OCI-LY3 (cell line): ENCODE results near the gene HEXIM1.
A peak's percentile ranks its signal among the peaks of the same experiment; 100 is the strongest.

ENCODE experiments used
- H2AFZ ChIP-seq: fragments of 200-600, 300-600 bp; shearing (Covaris generic); 2 replicates; pipeline ENCODE4 v1.6.0; 2014; ENCODE audit warnings: antibody characterized with exemption, low read depth, low read length
- H3K27ac ChIP-seq: fragments of 200-600, 300-600 bp; sonication (generic); 2 replicates; pipeline ENCODE4 v1.5.1; 2014; ENCODE audit warnings: mild to moderate bottlenecking, low read length, moderate library complexity, mixed read lengths
- H3K27me3 ChIP-seq: fragments of 200-600, 300-600 bp; sonication (generic); 2 replicates; pipeline ENCODE4 v1.6.1; 2014; ENCODE audit warnings: low read depth, low read length, mixed read lengths
- H3K36me3 ChIP-seq: fragments of 200-600, 300-600 bp; sonication (generic); replicated peaks from 2 replicates; pipeline ENCODE3; 2014; ENCODE audit warnings: low read depth, low read length, mixed read lengths
- H3K4me1 ChIP-seq: fragments of 300-600, 200-600 bp; sonication (generic); 2 replicates; pipeline ENCODE4 v1.6.1; 2014; ENCODE audit warnings: low read length, mixed read lengths
- H3K4me2 ChIP-seq: fragments of 200-600, 300-600 bp; sonication (generic); 2 replicates; pipeline ENCODE4 v1.6.1; 2014; ENCODE audit warnings: low read length, mixed read lengths
- H3K4me3 ChIP-seq: fragments of 300-600, 200-600 bp; sonication (generic); 2 replicates; pipeline ENCODE4 v1.5.1; 2014; ENCODE audit warnings: antibody characterized with exemption, mild to moderate bottlenecking, low read length, moderate library complexity
- H3K79me2 ChIP-seq: fragments of 300-600, 200-600 bp; shearing (Covaris generic); 2 replicates; pipeline ENCODE4 v1.6.1; 2014; ENCODE audit warnings: mild to moderate bottlenecking, low read length, mixed read lengths
- H3K9ac ChIP-seq: fragments of 300-600, 200-600 bp; shearing (Covaris generic); 2 replicates; pipeline ENCODE4 v1.6.0; 2014; ENCODE audit warnings: mild to moderate bottlenecking, low read length, moderate library complexity
- H3K9me3 ChIP-seq: fragments of 200-600, 300-600 bp; shearing (Covaris generic); 2 replicates; pipeline ENCODE4 v1.6.1; 2014; ENCODE audit warnings: low read length, mixed read lengths; ENCODE audit not compliant: insufficient read depth
- H4K20me1 ChIP-seq: fragments of 200-600, 300-600 bp; sonication (generic); 2 replicates; pipeline ENCODE4 v1.6.1; 2016; ENCODE audit warnings: low read length, mixed read lengths; ENCODE audit not compliant: insufficient read depth
- EZH2phosphoT487 ChIP-seq: fragments of 200-600 bp; shearing (Covaris generic); IDR thresholded peaks from 2 replicates; pipeline ENCODE4 v1.6.1; 2018; ENCODE audit warnings: antibody characterized with exemption, mixed run types, low read depth
- TF ChIP-seq, protein P1 (sequence below): fragments of 200-600, 300-600 bp; sonication (generic); IDR thresholded peaks from 2 replicates; pipeline ENCODE4 v1.5.1; 2014; ENCODE audit warnings: antibody characterized with exemption, low read length, low read depth

Gene HEXIM1

DNA sequence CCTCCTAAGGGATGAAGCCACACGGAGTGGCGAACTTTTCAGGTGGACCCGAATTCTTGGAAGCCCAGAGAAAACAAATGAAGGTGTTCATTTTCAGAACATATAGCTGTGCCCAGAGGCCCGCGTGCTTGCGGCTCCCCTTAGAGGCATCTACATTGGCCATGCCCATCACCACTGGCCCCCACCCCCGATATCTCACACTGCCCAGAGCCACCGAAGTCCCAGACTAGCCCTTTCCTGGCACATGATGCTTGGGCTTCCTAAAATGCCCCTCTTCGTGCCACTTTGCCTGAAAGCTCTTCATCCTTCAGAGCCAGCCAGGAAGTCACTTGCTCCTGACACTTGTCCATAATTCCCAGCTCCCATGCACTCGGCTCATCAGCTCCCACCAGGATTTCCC is 2.1 kb upstream of the HEXIM1 start:
- H3K4me1 ChIP-seq: peaks cover 14% of the 10 kb centered on the region
- peaks cover 25% of the 10 kb centered on the region for H3K79me2 ChIP-seq
- peaks cover 6% of the 10 kb centered on the region; the same call in 1 of the 2 replicates for H4K20me1 ChIP-seq
- H2AFZ ChIP-seq: no peak overlapping the region
- no peak for TF ChIP-seq EZH2phosphoT487
- TF ChIP-seq, protein P1, sequence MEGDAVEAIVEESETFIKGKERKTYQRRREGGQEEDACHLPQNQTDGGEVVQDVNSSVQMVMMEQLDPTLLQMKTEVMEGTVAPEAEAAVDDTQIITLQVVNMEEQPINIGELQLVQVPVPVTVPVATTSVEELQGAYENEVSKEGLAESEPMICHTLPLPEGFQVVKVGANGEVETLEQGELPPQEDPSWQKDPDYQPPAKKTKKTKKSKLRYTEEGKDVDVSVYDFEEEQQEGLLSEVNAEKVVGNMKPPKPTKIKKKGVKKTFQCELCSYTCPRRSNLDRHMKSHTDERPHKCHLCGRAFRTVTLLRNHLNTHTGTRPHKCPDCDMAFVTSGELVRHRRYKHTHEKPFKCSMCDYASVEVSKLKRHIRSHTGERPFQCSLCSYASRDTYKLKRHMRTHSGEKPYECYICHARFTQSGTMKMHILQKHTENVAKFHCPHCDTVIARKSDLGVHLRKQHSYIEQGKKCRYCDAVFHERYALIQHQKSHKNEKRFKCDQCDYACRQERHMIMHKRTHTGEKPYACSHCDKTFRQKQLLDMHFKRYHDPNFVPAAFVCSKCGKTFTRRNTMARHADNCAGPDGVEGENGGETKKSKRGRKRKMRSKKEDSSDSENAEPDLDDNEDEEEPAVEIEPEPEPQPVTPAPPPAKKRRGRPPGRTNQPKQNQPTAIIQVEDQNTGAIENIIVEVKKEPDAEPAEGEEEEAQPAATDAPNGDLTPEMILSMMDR: no peak
- no peaks in the 10 kb centered on the region for H3K36me3 ChIP-seq
- H3K4me3 ChIP-seq: peak overlapping the region; percentile 77
- H3K4me2 ChIP-seq: peak overlapping the region; percentile 94
- H3K27ac ChIP-seq: no peak overlapping the region
- peak overlapping the region; percentile 79; the same call in 1 of the 2 replicates for H3K9ac ChIP-seq
- no peaks in the 10 kb centered on the region for H3K27me3 ChIP-seq
- H3K9me3 ChIP-seq: no peaks in the 10 kb centered on the region

DNA sequence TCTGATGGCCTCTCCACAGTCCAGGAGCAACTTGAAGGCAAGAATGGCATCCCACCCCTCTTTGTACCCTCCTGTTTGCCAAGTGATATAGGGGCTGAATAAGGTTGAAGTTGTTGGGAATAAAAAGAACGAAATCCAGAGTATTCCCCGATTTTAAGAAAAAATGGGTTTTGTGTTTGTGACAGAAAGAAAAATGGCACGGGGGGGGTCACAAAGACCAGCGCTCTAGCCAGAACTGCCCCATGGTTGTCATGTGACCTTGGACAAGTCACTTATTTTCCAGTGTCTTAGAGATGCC is 1.7 kb upstream of the HEXIM1 start:
- peak overlapping the region; percentile 83 for H3K27ac ChIP-seq
- peak overlapping the region; percentile 94 for H3K4me2 ChIP-seq
- peak overlapping the region; percentile 79 for H3K9ac ChIP-seq
- peak overlapping the region; percentile 77 for H3K4me3 ChIP-seq
- H3K79me2 ChIP-seq: peaks cover 27% of the 10 kb centered on the region
- no peaks in the 10 kb centered on the region for H3K9me3 ChIP-seq
- TF ChIP-seq, protein P1: no peak
- TF ChIP-seq EZH2phosphoT487: no peak
- no peaks in the 10 kb centered on the region for H3K36me3 ChIP-seq
- no peak overlapping the region for H2AFZ ChIP-seq
- H4K20me1 ChIP-seq: peaks cover 10% of the 10 kb centered on the region
- no peaks in the 10 kb centered on the region for H3K27me3 ChIP-seq
- peaks cover 17% of the 10 kb centered on the region for H3K4me1 ChIP-seq

- TF ChIP-seq, protein P1: no peak
- no peak for TF ChIP-seq EZH2phosphoT487
- Histone ChIP-seq H3K4me2 (peak overlapping the region; percentile 94), H3K4me3 (peak overlapping the region; percentile 77), H4K20me1 (peaks cover 13% of the 10 kb centered on the region), H3K27ac (peak overlapping the region; percentile 83), H3K4me1 (peaks cover 22% of the 10 kb centered on the region), H3K9me3 (no peaks in the 10 kb centered on the region), H3K36me3 (no peaks in the 10 kb centered on the region), H3K79me2 (peaks cover 27% of the 10 kb centered on the region), H3K27me3 (no peaks in the 10 kb centered on the region), H3K9ac (peak overlapping the region; percentile 79), H2AFZ (peak overlapping the region; percentile 70; the same call in 1 of the 2 replicates)
Measured at GRCh38 chr17:45146890-45147580, 1.2 kb upstream of the HEXIM1 start.

DNA sequence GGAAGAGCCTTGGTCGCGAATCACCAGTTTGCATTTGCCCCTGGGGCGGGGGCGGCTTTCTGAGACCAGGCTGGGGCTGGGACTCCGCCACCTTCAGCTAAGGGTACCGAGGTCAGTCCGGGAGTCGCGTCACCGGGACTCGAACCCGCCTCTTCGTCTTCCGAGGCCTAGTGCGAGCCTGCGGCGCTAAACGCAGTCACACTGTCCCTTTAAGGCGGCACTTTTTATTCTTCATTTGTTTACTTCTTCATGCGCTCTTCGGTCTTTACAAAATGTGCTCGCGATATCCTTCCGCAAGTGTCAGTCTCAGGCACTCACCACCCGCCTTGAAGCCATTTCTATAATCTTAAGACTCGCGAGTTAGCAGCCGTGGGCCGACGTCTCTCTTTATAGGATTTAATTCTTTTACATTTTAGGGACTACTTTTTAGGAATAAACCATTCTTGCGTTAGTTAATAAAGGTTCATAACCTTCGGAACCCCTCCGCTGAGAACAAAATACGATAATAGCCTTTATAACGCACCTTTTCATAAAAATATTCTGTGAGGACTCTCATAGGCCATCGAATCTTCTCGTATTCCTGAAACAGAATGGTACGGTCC is 593 bp upstream of the HEXIM1 start:
- H3K79me2 ChIP-seq: peaks cover 27% of the 10 kb centered on the region
- peak overlapping the region; percentile 77 for H3K4me3 ChIP-seq
- no peaks in the 10 kb centered on the region for H3K9me3 ChIP-seq
- peaks cover 22% of the 10 kb centered on the region for H3K4me1 ChIP-seq
- H3K36me3 ChIP-seq: no peaks in the 10 kb centered on the region
- H4K20me1 ChIP-seq: peaks cover 13% of the 10 kb centered on the region
- peak overlapping the region; percentile 70 for H2AFZ ChIP-seq
- H3K27ac ChIP-seq: peak overlapping the region; percentile 83
- TF ChIP-seq, protein P1: no peak
- TF ChIP-seq EZH2phosphoT487: no peak
- no peaks in the 10 kb centered on the region for H3K27me3 ChIP-seq
- peak overlapping the region; percentile 94 for H3K4me2 ChIP-seq
- peak overlapping the region; percentile 79 for H3K9ac ChIP-seq
